ENCODE measurements around the gene MEIS3.
A peak's percentile ranks its signal among the peaks of the same experiment; 100 is the strongest.

Gene MEIS3

GRCh38 chr19:47435883-47436417 is 16.6 kb upstream of the MEIS3 start:
- no peak for DNase-seq (ENCODE audit: low spot score)

- no peak for DNase-seq (ENCODE audit: low spot score)
Measured at GRCh38 chr19:47435196-47435595, 15.9 kb upstream of the MEIS3 start.

GRCh38 chr19:47434088-47434487 is 14.8 kb upstream of the MEIS3 start:
- DNase-seq (ENCODE audit: low spot score), result no peak

GRCh38 chr19:47433121-47433520 is 13.8 kb upstream of the MEIS3 start:
- no peak for DNase-seq (ENCODE audit: low spot score)

- DNase-seq (ENCODE audit: low spot score), result no peak
Measured at GRCh38 chr19:47432499-47432898, 13.2 kb upstream of the MEIS3 start.

GRCh38 chr19:47432091-47432490 is 12.8 kb upstream of the MEIS3 start:
- no peak for DNase-seq (ENCODE audit: low spot score)

GRCh38 chr19:47430041-47430802 is 10.9 kb upstream of the MEIS3 start:
- DNase-seq (ENCODE audit: low spot score), result no peak

- no peak for DNase-seq (ENCODE audit: low spot score)
Measured at GRCh38 chr19:47429140-47429793, 9.9 kb upstream of the MEIS3 start.

GRCh38 chr19:47428177-47428894 is 9.0 kb upstream of the MEIS3 start:
- peak; percentile 92 for DNase-seq (ENCODE audit: low spot score)

GRCh38 chr19:47427241-47428176 is 8.2 kb upstream of the MEIS3 start:
- peak; percentile 71 for DNase-seq (ENCODE audit: low spot score)

- no peak for DNase-seq (ENCODE audit: low spot score)
Measured at GRCh38 chr19:47423203-47423882, 4.0 kb upstream of the MEIS3 start.

- DNase-seq (ENCODE audit: low spot score), result no peak
Measured at GRCh38 chr19:47422417-47423163, 3.3 kb upstream of the MEIS3 start.

- DNase-seq (ENCODE audit: low spot score), result no peak
Measured at GRCh38 chr19:47421844-47422395, 2.6 kb upstream of the MEIS3 start.

GRCh38 chr19:47421244-47421786 is 2.0 kb upstream of the MEIS3 start:
- no peak for DNase-seq (ENCODE audit: low spot score)

- no peak for DNase-seq (ENCODE audit: low spot score)
Measured at GRCh38 chr19:47419789-47420188, 462 bp upstream of the MEIS3 start.

GRCh38 chr19:47418692-47419029 is 666 bp downstream of the MEIS3 start:
- no peak for DNase-seq (ENCODE audit: low spot score)

GRCh38 chr19:47417746-47418691 is 1.3 kb downstream of the MEIS3 start:
- DNase-seq (ENCODE audit: low spot score), result no peak

- DNase-seq (ENCODE audit: low spot score), result no peak
Measured at GRCh38 chr19:47417107-47417745, 2.1 kb downstream of the MEIS3 start.

All from hematopoietic multipotent progenitor cell treated with erythropoietin and hydrocortisone succinate and interleukin-3 and kit ligand, for 17 days (in vitro differentiated cells).